Measurements from ENCODE around the gene GPR55. TPM values are rescaled to one million over a fixed set of nuclear protein-coding genes. Genes with fewer than 3 reads are reported as not detected.

The GPR55 gene
- total RNA-seq, 2 donors from 2014 or later: not detected

DNA sequence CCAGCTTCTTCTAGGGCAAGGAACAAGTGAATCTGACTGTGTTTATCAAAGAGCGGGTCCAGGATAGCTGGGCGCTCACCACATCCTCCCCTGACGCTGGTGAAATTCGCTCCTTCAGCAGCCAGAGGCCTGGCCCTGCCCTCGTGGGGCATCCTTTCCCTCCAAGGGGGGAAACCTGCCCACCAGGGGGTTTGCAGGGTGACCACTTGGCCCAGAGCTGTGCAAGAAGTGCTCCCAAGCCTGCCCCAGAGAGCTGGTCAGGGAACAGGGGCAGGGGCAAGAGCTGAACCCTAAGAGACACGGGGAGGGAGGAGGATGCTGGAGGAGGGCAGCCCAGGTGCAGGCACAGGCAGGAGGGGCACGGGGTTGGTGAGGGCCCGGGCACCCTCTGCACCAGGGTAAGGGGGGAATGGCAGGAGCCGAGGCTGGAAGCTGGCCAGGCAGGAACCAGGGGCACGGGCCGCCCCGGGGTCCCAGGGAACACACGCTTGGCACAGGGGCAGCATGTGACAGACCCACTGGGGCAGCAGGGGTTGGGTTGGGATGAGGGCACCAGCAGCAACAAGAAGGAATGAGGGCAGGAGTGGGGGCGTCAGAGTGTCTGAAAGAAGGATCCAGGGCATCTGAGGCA is 2.8 kb upstream of the GPR55 start:
- ATAC-seq (ENCODE audit: insufficient number of reproducible peaks, low FRiP score, low read depth) (no peak), DNase-seq (ENCODE audit: low spot score) (no peak)
- H3K36me3 ChIP-seq: no peaks in the 10 kb centered on the region
- no peaks in the 10 kb centered on the region for H3K9me3 ChIP-seq
- no peak overlapping the region for H3K4me3 ChIP-seq
- H3K27ac ChIP-seq: no peak overlapping the region
- no peaks in the 10 kb centered on the region for H3K27me3 ChIP-seq (replicated peaks; ENCODE audit: insufficient read depth)
- peaks cover 0 to 7% of the 10 kb centered on the region in 2 donors for H3K4me1 ChIP-seq (ENCODE audit: control insufficient read depth in 1 of 2, low read depth in 2 of 2)
- TF ChIP-seq CTCF (IDR thresholded peaks at IDR 0.05): no peak

- no peak overlapping the region for H3K27ac ChIP-seq
- ATAC-seq (ENCODE audit: insufficient number of reproducible peaks, low FRiP score, low read depth): no peak
- no peak for TF ChIP-seq CTCF (IDR thresholded peaks at IDR 0.05)
- no peaks in the 10 kb centered on the region for H3K36me3 ChIP-seq
- no peaks in the 10 kb centered on the region for H3K27me3 ChIP-seq (replicated peaks; ENCODE audit: insufficient read depth)
- no peaks in the 10 kb centered on the region for H3K9me3 ChIP-seq
- no peak for DNase-seq (ENCODE audit: low spot score)
- H3K4me1 ChIP-seq (ENCODE audit: control insufficient read depth in 1 of 2, low read depth in 2 of 2): no peaks in the 10 kb centered on the region
- H3K4me3 ChIP-seq: no peak overlapping the region
Observed at GRCh38 chr2:230925879-230926765, 1.1 kb upstream of the GPR55 start.

- Histone ChIP-seq H3K27me3 (replicated peaks; ENCODE audit: insufficient read depth) (no peaks in the 10 kb centered on the region), H3K4me3 (no peak overlapping the region), H3K27ac (no peak overlapping the region), H3K9me3 (no peaks in the 10 kb centered on the region), H3K36me3 (no peaks in the 10 kb centered on the region), H3K4me1 (ENCODE audit: control insufficient read depth in 1 of 2, low read depth in 2 of 2) (no peaks in the 10 kb centered on the region)
- no peak for DNase-seq (ENCODE audit: low spot score)
- no peak for TF ChIP-seq CTCF (IDR thresholded peaks at IDR 0.05)
- no peak for ATAC-seq (ENCODE audit: insufficient number of reproducible peaks, low FRiP score, low read depth)
Observed at GRCh38 chr2:230925443-230925878, 419 bp upstream of the GPR55 start.

DNA sequence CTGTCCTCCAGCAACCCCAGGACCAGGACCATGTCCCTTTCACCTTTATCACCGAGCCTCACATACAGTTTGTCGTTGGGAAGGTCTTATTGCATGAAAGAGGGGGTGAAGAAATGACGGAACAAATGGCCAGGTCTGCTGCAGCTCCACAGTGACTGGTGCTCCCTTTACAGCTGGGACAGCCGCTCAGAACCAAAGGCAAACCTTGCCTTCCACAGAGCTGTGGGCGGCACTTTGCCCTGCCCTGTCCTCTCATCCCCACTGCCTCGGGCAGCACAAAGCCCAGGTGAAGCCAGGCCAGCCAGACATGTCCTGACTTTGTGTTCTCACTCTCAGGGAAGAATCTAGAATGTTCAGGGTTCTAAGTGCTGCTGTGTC is 961 bp downstream of the GPR55 start:
- H3K4me3 ChIP-seq: no peak overlapping the region
- H3K4me1 ChIP-seq (ENCODE audit: control insufficient read depth in 1 of 2, low read depth in 2 of 2): no peaks in the 10 kb centered on the region
- H3K36me3 ChIP-seq: no peaks in the 10 kb centered on the region
- H3K9me3 ChIP-seq: no peaks in the 10 kb centered on the region
- DNase-seq (ENCODE audit: low spot score): no peak
- no peak for ATAC-seq (ENCODE audit: insufficient number of reproducible peaks, low FRiP score, low read depth)
- no peak for TF ChIP-seq CTCF (IDR thresholded peaks at IDR 0.05)
- H3K27ac ChIP-seq: no peak overlapping the region
- H3K27me3 ChIP-seq (replicated peaks; ENCODE audit: insufficient read depth): no peaks in the 10 kb centered on the region

DNA sequence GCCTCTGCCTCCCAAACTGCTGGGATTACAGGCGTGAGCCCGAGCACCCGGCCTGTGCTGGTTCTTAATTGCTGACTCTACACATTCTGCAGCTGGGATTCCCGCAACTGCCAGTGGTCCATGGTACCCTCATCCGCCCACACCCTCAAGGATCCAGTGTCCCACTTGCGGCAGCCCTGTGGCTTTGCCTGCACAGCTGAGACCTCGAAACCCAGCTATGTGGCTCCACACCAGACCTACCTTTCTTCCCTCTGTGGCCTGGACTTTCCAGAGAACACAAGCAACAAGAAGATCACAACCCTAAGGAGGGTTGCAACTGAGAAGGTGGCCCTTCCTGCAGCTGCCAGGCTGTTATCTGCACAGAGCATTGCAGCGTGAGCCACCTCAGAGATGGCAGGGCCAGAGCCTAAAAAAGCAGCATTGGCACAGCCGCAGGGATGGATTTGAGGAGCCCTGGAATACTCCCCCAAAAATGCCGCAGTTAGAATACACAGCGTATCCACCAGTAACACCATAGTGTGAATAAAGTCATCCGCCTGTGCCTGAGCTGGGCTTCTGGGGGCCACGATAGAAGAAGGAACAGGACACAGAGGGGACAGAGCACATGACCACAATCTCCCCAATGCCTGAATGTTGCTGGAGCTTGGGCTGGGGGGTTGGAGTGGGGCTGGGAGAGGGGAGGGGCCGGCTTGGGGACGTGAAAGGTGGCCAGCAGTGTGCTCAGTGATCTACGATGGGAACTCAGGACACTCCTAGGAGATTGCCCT is 1.9 kb downstream of the GPR55 start:
- DNase-seq (ENCODE audit: low spot score) (no peak), ATAC-seq (ENCODE audit: insufficient number of reproducible peaks, low FRiP score, low read depth) (no peak)
- TF ChIP-seq CTCF (IDR thresholded peaks at IDR 0.05): no peak
- no peaks in the 10 kb centered on the region for H3K27me3 ChIP-seq (replicated peaks; ENCODE audit: insufficient read depth)
- H3K36me3 ChIP-seq: no peaks in the 10 kb centered on the region
- H3K4me3 ChIP-seq: no peak overlapping the region
- H3K27ac ChIP-seq: no peak overlapping the region
- no peaks in the 10 kb centered on the region for H3K4me1 ChIP-seq (ENCODE audit: control insufficient read depth in 1 of 2, low read depth in 2 of 2)
- no peaks in the 10 kb centered on the region for H3K9me3 ChIP-seq
